22Rv1 (cell line): ENCODE data around the gene TBKBP1.

Source experiments
- H3K27ac ChIP-seq: fragments of 450-650 bp; 2 replicates; pipeline ENCODE4 v1.5.1; 2017
- CTCF ChIP-seq: fragments of 450-650 bp; IDR thresholded peaks from 2 replicates; pipeline ENCODE4 v1.5.1; 2017; ENCODE audit warnings: mild to moderate bottlenecking
- ZFX ChIP-seq: fragments of 450-650 bp; IDR thresholded peaks from 2 replicates; pipeline ENCODE4 v1.6.1; 2017; ENCODE audit warnings: antibody characterized with exemption, borderline replicate concordance

The TBKBP1 gene

GRCh38 chr17:47693731-47694580 lies at the start of gene TBKBP1:
TBKBP1 (plus strand) TSS chr17:47694161; CDS start chr17:47696113, 1,952 bp downstream.
- H3K27ac ChIP-seq, result 0 out of 2 replicates have a peak within 1 kb of the TSS, but pooled peaks have one; percentile 37
- no peak for TF ChIP-seq ZFX
- TF ChIP-seq CTCF, result no peak

GRCh38 chr17:47644324-47644723 lies 49.6 kb upstream of the TBKBP1 start:
- no peak overlapping the region for H3K27ac ChIP-seq
- no peak for TF ChIP-seq ZFX

GRCh38 chr17:47649153-47649971 lies 44.6 kb upstream of the TBKBP1 start, which contains the start of gene KPNB1:
KPNB1 (plus strand) TSS chr17:47649919; CDS start chr17:47650245, 326 bp downstream.
- no peak for TF ChIP-seq CTCF
- peak within 1 kb of the TSS; percentile 94 for H3K27ac ChIP-seq

GRCh38 chr17:47649972-47650524 lies 43.9 kb upstream of the TBKBP1 start:
- no peak for TF ChIP-seq CTCF
- TF ChIP-seq ZFX, result no peak
- peak overlapping the region; percentile 94 for H3K27ac ChIP-seq

GRCh38 chr17:47650525-47651522 lies 43.1 kb upstream of the TBKBP1 start:
- no peak for TF ChIP-seq CTCF
- TF ChIP-seq ZFX, result no peak
- H3K27ac ChIP-seq, result peak overlapping the region; percentile 94

GRCh38 chr17:47651704-47652103 lies 42.3 kb upstream of the TBKBP1 start:
- no peak for TF ChIP-seq CTCF
- no peak for TF ChIP-seq ZFX
- peak overlapping the region; percentile 94 for H3K27ac ChIP-seq

- H3K27ac ChIP-seq, result no peak overlapping the region
- TF ChIP-seq ZFX, result no peak
- TF ChIP-seq CTCF, result no peak
Observed at GRCh38 chr17:47652570-47652969, 41.4 kb upstream of the TBKBP1 start.
